Sciatic nerve (tissue), 2 donors: Measurements from ENCODE around the gene PBXIP1. TPM values are rescaled to one million over a fixed set of nuclear protein-coding genes. Genes with fewer than 3 reads are reported as not detected.
A peak's percentile ranks its signal among the peaks of the same experiment; 100 is the strongest.

Source experiments
- ATAC-seq: fragments of 200-7000 bp; cut with Tn5 transposase; one replicate; pipeline ENCODE4 v1.9.1; 2020; ENCODE audit warnings: mild to moderate bottlenecking, moderate library complexity
- DNase-seq: peaks from one replicate; pipeline ENCODE4 v3.0.0-alpha.2; 2020; ENCODE audit warnings: low spot score
- intact Hi-C: fragments of 100-400 bp; cut with DNase I; formaldehyde crosslinking; loops from one replicate; pipeline ENCODE4 v1.14.2; 2022
- total RNA-seq: library from RNA; stranded (reverse); fragmentation: NEBNext Ultra II Directional; extraction: Animal tissue kit (Norgen Biotek cat#: 25700); gene quantifications from one replicate; pipeline ENCODE4 v1.2.1, GENCODE V29; 2021
- donor health status: DM: no; HTN: no; CAD: no.
- donor health status: DM: no; HTN: no; CAD: no.

Gene PBXIP1
- total RNA-seq, 1 donor from 2014 or later: 71.1 TPM

GRCh38 chr1:154944401-154945159 is 11.3 kb downstream of the PBXIP1 start:
- no peak for ATAC-seq
- no peak for DNase-seq
- intact Hi-C loops: no loop called here

DNA sequence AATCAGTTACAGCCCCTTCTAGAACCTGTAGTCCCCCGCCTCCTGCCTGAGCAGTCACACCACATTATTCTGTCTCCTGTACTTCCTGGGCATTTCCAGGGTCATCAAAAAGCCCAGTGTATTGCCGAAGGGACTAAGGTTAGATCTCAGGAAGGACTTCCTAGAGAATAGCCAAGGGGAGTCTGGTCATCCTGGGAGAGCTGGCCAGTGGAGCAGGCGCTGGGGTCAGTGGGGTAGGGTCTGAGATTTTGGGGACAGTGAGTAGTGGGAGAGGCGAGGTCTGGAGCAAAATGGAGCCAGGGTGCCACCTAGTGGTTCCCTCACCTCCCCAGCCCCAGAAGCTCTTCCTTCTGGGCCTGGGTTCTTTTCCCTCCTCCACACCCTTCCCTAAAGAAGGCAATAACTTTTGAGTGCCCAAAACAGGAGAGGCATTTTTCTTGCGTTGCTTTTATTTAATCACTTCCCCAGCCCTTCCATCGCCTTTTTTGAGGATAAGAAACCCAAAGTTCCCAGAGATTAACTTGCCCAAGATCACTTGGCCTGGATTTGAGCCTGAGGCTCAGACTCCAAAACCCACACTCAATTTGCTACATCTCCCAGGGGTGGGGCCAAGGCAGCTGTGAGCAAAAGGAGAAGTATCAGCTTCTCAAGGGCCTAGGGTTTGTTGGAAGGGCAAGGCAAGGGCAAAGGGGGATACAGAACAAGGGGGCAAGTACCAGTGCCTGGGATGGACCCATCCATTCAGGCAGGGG is 12.1 kb downstream of the PBXIP1 start:
- intact Hi-C loops: no loop called here
- ATAC-seq (peak; percentile 58), DNase-seq (no peak)

- intact Hi-C loops: no loop called here
- no peak for ATAC-seq
- DNase-seq: no peak
These were observed 14.4 kb downstream of the PBXIP1 start for GRCh38 chr1:154941333-154942013.

DNA sequence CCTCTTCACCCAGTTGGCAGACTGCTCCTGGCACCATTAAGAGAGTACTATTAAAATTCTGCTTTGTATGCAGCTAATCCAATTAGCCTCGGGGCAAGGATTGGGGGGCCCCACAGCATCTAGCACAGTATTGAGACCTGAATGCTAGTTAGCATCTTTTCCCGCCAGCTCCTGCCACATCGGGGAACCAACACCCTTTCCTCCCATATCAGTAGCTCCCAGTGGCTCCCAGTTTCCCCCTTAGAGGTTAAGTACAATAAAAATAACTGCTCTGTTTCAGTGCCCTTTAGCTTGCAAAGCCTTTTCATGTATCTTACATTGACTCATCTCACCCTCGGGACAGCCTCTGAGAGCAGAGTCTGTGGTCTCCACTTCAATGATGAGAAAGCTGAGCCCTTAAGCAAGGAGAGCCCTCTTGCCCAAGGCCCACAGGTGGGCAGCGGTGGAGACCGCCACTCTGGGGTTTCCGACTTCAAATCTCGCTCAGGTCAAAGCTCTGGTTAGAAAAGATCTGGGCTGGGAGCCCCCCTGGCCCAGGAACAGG is 15.2 kb downstream of the PBXIP1 start:
- ATAC-seq (no peak), DNase-seq (no peak)
- intact Hi-C loops: no loop called here

- ATAC-seq (no peak), DNase-seq (no peak)
- intact Hi-C loops: no loop called here
These were observed 15.7 kb downstream of the PBXIP1 start for GRCh38 chr1:154940213-154940560.

- ATAC-seq (no peak), DNase-seq (no peak)
- intact Hi-C loops: no loop called here
These were observed 17.1 kb downstream of the PBXIP1 start for GRCh38 chr1:154938604-154939399.

- DNase-seq (no peak), ATAC-seq (no peak)
- intact Hi-C loops: no loop called here
These were observed 17.9 kb downstream of the PBXIP1 start for GRCh38 chr1:154937988-154938386.

DNA sequence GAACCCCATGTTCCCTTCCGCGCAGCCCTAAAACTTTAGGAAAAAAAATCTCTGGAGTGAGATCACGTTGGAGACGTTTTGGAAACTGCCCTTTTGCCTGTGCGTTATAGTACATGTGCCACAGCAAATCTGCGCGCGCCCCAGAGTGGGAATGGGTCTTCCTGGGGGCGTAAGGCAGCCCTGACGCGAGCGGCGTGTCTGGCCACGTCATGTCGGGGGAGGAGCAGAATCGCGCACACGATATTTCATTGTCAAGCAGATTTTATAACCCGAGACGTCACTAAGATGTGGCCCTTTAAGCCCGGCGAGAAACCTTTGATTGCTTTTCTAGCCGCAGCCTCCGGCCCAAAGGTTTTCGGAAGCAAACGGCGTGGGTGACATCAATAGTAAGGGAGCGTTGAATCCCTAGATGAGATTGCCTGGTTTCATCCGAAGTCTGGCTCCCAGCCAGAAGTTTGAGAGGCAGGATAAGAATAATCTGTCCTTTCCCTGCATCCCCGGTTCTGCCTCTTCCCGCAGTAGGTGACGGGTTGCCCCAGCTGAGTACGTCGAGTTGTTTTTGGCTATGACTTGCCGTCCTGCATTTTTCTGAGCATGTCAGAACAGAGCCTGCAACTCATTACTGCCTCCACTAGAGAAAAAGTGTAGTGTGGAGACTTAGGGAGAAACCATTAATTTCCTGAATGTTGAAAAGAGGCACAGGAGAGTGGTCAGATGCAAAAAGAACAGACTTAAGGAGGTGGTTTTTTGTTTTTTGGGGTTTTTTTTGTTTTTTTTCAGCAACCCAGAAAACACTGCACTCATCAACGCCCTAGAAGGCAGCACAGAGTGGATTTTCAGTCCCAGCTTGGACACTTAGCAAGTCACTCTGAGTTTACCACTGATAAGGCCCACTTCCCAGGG is 18.6 kb downstream of the PBXIP1 start:
- intact Hi-C loops: no loop called here
- ATAC-seq (peak; percentile 95), DNase-seq (peak; percentile 95)

DNA sequence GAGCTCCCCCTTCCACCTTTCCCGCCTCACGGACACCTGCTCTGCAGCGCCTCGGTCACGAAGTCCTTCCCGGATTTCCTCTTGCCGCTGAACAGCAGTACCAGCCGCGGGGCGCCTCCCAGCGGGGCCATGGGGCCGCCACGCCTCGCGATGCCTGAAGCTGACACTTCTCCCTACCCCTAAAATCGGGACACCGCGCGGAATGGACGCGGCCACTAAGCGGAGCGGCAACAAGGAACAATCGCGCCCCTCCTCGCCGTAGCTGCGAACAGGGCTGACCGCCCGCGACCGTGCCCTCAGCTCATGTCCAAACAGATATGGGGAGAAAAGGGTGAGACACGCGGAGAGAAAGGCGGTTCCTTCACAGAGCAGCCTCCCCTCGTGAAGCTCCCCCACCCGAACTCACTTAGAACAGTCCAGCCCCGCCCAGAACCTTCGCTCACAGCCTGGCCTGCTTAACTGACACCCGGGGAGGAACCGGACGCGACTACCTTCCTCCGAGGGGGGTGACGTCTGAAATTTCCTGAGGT is 19.3 kb downstream of the PBXIP1 start, which contains the start of gene PMVK:
Gene PMVK (minus strand): TSS at position 165 of the 530 bp plus-strand sequence. CDS start 34 bp downstream, at position 131.
- ATAC-seq: peak; percentile 97
- intact Hi-C loops: no loop called here
- DNase-seq: peak; percentile 96

- ATAC-seq (no peak), DNase-seq (no peak)
- intact Hi-C loops: no loop called here
These were observed 19.9 kb downstream of the PBXIP1 start for GRCh38 chr1:154935749-154936554.

DNA sequence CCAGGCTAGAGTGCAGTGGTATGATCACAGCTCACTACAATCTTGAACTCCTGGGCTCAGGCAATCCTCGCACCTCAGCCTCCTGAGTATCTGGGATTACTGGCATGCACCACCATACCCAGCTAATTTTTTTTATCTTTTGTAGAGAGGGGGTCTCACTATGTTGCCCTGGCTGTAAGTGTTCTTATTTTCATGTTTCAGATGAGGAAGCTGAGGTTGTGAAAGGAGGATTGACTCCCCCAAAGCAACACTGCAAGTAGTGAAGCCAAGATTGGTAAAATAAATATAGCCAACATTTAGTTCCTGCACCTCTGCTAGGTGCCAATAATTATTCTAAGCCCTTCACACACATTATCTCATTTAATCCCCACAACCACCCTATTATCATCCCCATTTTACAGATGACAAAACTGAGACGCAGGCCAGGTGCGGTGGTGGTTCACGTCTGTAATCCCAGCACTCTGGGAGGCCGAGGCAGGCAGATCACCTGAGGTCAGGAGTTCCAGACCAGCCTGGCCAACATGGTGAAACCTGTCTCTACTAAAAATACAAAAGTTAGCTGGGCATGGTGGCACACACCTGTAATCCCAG is 21.4 kb downstream of the PBXIP1 start:
- DNase-seq (no peak), ATAC-seq (no peak)
- intact Hi-C loops: no loop called here

DNA sequence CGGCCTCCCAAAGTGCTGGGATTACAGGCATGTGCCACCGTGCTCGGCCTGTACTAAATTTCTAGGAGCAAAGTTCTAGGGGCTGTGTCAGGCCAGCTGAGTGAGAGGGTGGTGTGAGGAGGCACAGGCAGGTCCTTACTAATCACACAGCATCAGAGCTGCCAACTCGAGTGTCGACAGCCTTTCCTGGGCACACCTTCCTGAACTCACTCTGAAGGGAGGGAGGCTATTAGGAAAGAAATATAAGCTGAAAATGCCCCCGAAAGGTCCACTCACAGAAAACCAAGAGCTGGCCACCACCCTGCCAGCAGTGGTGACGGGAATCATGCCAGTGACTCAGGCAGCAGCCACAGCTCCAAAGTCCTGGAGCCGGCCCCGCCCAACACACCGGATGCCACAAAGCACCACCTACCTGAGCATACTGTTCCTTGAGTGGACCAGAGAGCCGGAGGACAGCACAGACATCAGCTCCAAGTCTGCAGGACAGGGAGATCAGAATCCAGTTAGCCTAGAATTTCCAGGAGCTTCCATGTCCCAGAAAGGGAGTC is 23.9 kb downstream of the PBXIP1 start:
- intact Hi-C loops: no loop called here
- DNase-seq: no peak
- no peak for ATAC-seq

- no peak for DNase-seq
- intact Hi-C loops: no loop called here
- no peak for ATAC-seq
These were observed 29.7 kb downstream of the PBXIP1 start for GRCh38 chr1:154926201-154926600.

DNA sequence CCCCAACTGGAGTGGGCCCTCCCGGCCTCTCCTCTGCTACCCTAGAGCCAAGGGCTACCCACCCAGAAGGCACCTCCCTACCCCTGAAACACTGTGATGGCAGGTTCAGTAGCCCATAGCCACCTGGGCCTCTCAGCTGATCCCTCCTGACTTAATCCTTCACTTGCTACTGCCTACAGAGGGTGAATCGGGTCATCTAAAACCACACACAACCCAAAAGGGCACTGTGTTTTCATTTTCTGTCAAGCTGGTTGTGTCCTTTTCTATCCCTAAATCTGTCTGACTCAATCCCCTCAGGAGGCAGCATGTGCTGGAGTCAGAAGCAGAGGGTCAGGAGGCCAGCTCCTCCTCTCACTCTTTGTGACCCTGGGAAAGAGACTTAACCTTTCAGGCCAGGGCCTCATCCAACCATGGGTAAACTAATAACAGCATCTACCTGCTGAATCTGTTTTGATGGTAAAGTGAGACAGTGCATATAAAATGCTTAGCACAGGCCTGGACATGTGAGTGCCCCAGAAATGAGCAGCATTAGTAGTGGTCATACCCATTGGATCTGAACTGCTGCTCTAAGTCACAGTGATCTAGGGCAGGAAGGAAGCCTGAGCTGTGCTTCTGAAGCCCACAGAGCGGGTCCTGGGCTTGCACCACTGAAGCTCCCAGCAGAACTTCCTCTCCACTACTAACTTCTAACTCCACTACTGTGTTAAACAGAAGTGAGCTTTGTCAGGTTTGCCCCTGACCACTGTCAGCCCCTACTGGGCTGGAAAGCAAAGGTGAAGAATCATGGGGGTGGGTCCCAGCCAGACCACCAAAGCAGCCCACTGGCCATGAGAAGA is 30.3 kb downstream of the PBXIP1 start:
- no peak for DNase-seq
- intact Hi-C loops: no loop called here
- no peak for ATAC-seq

DNA sequence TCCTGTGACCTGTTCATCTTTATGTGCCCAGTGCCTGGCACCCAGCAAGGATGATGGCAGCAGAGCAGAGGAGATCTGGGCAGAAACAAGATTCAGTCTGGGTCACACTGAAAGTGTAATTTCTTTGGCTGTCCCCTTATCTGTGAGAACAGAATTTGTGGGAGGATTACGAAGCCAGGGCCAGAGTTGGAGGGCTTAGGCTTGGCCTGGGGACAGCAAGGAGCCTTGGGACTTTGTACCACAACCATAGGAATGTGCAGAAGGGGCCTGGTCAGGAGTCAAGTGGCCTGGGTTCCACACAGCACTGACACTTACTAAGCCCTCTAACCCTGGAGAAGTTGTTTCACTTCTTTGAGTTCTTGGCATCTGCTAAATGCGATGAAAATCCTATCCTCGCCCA is 32.2 kb downstream of the PBXIP1 start:
- ATAC-seq: no peak
- no peak for DNase-seq
- intact Hi-C loops: no loop called here
